Esophagus squamous epithelium (tissue), 4 donors: ENCODE measurements around the gene SIPA1.

Experiments used
- CTCF ChIP-seq, 6 experiments: fragments of 450-650 bp in 4 of 6; fragments of 200-600 bp in 2 of 6; sonication (generic) in 2 of 6; IDR thresholded peaks; one replicate each; pipeline ENCODE4 v1.5.1; 2016 to 2019; ENCODE audit warnings: antibody characterized with exemption in 6 of 6, mild to moderate bottlenecking in 4 of 6, moderate library complexity in 4 of 6
- POLR2A ChIP-seq, 4 donors: fragments of 450-650 bp; IDR thresholded peaks; one replicate each; pipeline ENCODE4 v1.6.1; 2017; ENCODE audit warnings: antibody characterized with exemption in 4 of 4, mild to moderate bottlenecking in 4 of 4, moderate library complexity in 3 of 4

GRCh38 chr11:65599216-65599954 lies 38.5 kb upstream of the SIPA1 start:
- TF ChIP-seq CTCF (IDR thresholded peaks at IDR 0.05) (no peak), POLR2A (IDR thresholded peaks at IDR 0.05) (no peak)
